ENCODE measurements around the gene HECTD3.

GRCh38 chr1:45032837-45033236 is 21.7 kb upstream of the HECTD3 start:
- TF ChIP-seq CTCF (IDR thresholded peaks at IDR 0.05) (no peak), POLR2A (IDR thresholded peaks at IDR 0.05) (no peak)

Data from testis (tissue), 2 donors.